NCI-H69 (cell line): ENCODE results near the gene CDC16.
"Not testable (repeated sequence)": the region's sequence is repeated elsewhere in the genome, so short reads cannot be mapped to it uniquely, and the experiment has no call there.

Experiments
- DNase-seq: peaks from one replicate; lab custom pipeline; 2025; lab: John Stamatoyannopoulos, UW

CDC16 gene

GRCh38 chr13:114234645-114235421, at the start of gene CDC16:
Gene CDC16, plus strand, starts transcription at chr13:114234897. Its CDS starts 188 bp downstream, at chr13:114235085.
- DNase-seq = peak; percentile 99

DNA sequence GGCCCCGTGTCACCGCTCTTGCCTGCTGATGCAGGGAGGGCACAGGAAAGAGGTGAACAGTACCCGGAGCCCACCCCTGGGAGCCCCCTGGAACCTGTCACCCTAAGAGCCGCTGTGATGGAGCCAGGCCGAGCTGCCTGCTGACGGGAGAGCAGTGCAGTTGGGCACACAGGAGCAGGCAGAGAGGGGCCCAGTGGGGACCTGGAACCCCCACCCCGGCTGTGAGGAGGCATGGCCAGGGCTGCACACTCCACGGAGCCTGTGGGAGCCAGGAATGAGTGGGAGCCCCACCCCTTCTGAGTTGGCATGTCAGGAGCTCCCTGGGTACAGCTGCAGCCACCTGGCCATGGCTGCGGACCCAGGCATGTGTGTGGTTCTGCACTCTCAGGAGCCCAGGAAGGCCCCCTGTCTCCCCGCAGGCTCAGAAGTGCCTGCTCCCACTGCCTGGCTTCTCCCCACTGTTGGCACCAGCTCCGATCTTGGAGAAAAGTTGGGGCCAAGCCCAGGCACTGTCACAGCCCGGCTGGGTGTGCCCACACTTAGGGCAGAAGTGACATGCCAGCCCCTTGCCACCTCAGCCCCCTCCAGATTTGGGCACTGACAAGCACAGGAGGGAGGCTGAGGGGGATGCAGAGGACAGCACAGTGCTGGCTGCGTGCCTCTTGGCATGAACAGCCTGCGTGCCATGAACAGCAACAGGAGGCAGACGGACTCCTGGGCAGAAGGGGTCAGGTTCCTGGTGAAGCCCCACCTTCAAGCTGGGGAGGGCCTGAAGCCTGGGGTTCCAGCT, 49.3 kb upstream of the CDC16 start:
- DNase-seq = no peak

GRCh38 chr13:114194853-114195252, 39.8 kb upstream of the CDC16 start:
- no peak for DNase-seq

DNA sequence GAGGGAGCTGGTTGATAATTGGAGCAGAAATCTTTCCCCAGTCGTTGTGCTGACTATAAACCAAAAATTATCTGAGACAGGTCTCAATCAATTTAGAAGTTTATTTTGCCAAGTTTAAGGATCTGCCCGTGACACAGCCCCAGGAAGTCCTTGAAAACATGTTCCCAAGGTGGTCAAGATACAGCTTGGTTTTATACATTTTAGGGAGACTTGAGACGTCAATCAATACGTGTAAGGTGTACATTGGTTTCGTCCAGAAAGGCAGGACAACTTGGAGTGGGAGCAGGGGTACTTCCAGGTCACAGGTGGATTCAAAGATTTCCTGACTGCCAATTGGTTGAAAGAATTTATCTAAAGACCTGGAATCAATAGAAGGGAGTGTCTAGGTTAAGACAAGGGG, 38.1 kb upstream of the CDC16 start:
- DNase-seq = no peak

DNA sequence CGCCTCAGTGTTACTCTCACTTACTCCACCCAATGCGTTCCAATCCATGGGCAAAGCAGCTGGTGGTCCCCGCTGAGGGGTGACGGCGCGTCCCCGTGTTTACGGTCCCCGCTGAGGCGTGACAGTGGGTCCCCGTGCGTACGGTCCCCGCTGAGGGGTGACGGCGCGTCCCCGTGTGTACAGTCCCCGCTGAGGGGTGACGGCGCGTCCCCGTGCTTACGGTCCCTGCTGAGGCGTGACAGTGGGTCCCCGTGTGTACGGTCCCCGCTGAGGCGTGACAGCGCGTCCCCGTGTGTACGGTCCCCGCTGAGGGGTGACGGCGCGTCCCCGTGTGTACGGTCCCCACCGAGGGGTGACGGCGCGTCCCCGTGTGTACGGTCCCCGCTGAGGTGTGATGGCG, 36.1 kb upstream of the CDC16 start:
- no peak for DNase-seq

GRCh38 chr13:114199526-114199925, 35.2 kb upstream of the CDC16 start:
- not testable (repeated sequence) for DNase-seq

GRCh38 chr13:114199954-114200353, 34.7 kb upstream of the CDC16 start:
- DNase-seq = no peak

DNA sequence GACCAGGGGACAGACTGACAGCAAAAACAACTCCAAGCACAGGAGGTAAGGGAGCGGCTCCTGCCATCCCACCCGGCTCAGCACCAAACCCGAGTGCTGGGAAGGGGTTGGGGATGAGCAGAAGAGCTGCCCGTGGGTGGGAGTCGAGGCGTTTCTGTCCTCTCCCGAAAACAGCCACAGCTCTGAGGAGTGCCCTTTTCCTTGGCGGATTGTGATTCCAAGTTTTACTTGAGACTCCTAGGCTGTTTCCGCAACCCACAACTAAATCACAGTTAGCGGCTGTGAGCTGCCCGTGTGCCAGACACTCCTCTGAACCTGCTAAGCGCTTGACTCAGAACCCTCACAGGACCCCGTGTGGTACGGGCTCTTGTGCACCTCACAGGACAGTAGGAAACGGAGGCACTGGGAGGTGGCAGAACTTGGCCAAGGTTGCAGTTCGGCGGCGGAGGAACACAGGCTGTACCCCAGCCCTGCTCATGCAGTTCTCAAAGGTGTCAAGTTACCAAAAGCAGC, 34.2 kb upstream of the CDC16 start:
- no peak for DNase-seq

DNA sequence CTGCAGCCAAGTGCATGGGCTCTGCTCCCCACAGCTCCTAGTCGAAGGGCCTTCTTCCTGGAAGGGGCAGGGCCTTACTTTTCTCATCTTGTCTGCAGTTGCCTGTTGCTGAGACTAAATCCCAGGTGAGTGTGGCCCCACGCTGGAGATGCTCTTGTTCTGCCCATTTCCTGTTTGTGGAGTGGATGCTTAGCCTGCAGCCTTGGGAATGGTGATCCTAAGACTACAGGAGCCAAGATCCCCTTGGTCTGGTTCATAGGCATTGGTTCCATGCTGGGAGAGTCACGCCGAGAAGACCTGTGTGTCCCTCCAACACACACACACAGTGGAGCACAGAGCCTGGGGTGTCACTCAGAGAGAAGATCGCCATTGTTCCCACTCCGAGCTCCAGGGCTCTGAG, 32.1 kb upstream of the CDC16 start:
- DNase-seq = no peak

DNA sequence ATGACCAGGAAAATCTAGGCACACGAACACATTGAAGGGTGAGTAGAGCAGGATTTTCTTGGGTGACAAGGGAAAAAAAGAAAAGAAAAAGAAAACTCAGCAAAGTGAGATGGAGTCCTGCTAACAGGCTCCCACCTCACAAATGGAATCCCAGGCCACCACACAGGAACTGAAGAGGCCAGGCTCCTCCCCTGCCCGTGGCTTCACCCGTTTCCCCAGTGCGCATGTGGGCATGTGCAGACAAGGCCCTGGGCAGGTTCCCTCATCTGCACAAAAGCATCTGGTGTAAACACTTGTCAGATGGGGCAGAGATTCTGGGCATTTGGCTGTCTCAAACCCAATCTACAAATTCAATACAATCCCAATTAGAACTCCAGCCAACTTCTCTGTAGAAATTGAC, 31.2 kb upstream of the CDC16 start:
- DNase-seq = no peak

DNA sequence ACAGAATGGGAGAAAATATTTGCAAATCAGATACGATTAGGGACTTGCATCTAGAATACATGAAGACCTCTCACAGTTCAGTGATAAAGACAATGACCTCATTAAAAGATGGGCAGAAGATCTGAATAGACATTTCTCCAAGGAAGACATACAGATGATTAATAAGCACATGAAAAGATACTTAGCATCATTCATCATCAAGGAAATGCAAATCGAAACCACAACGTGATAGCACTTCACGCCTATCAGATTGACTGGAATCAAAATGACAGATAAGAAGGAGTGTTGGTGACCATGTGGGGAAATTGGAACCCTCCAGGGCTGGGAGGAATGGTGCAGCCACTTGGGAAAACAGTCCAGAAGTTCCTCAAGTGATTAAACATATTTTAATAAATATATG, 29.8 kb upstream of the CDC16 start:
- DNase-seq = no peak

GRCh38 chr13:114208134-114208533, 26.6 kb upstream of the CDC16 start:
- no peak for DNase-seq

DNA sequence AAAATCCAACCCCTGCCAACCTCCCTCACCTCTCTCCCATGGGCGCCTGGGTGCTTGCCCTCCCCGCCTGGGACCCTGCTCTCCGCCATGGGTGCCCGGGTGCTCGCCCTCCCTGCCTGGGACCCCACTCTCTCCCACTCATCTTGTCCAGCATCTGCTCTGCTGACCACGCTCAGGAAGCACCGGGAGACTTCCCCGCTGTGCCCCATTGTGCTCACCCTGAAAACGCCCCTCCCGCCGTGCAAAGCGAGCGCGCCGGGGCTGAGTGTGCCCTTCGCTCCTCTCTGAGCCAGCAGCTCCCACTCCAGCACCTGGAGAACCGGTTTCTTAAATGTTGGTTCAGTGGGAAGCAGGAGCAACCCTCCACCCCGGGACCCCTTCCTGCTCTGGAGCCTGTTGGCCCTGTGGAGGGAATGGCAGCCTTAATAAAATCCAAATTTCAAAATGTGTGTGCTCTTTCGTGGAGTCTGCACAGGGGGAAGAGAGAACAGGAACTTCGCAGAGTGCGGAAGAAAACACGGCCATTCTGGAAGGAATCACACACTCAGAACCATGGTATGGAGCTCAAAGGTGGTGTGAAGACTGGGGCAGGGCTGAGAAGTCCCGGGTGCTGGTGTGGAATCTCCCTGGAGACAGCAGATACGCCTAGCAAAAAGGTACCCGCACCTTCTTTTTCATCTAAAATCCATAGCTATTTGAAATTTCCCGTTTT, 23.1 kb upstream of the CDC16 start:
- DNase-seq = peak; percentile 39

- no peak for DNase-seq
Measured at GRCh38 chr13:114212158-114212495, 22.6 kb upstream of the CDC16 start.

DNA sequence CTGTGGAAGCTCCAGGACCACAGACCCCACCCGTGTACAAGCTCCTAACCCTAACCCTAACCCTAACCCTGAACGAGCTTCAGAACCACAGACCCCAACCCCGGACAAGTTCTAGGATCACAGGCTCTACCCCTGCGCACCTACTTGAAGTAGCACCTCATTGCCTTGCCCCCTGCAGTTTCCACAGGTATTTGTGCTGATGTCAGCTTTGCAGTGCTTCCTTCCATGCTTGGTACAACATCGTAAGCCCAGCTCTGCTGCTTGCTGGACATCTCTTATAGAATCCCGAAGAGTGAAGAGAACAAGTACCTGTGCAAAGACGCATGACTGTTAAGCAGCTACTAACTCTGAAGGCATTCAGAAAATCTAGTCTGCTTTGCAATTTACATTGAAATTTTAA, 20.7 kb upstream of the CDC16 start:
- DNase-seq = no peak

DNA sequence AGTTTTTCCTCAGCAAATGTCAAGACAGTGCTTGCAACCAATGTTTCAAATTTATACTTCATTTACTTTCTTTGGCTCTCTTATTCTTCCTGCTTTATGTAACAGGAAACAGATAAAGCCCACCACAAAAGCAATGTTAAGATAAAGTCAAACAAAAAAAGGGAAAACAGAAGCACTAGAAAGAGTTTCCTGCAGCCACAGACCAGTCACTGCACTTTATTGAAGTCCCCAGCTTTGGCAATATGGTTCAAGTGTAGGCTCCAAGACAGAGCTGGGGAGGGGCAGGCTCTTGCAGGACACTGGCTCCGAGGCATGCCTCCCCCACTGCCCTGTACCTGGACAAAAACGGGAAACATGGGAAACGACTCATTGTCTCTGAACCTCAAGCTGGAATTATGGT, 15.3 kb upstream of the CDC16 start:
- DNase-seq = no peak

DNA sequence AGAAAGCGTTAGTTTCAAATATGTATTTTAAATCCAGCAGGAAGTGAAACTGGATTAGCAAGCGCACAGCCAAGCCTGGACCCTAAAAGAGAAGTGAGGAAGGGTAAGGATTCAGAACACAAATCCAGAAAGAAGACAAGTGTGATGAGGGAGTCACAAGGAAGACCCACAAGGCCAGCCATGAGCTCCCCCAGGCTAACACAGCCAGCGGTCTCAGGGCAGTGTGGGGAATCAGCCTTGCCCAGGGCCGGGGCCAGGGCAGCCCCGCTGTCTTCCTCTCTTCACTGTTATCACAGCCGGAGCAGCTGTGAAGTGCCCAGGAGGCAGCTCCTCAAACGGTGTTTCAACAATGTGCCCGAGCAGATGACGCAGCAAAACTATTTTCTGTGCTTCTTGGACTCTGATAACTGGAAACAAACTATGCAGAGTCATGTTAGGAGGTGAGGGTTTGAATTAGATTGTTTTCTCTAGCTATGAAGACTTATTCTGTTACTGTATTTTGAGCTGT, 12.2 kb upstream of the CDC16 start:
- peak; percentile 21 for DNase-seq

GRCh38 chr13:114224201-114224600, 10.5 kb upstream of the CDC16 start:
- DNase-seq = no peak

- no peak for DNase-seq
Measured at GRCh38 chr13:114225610-114226009, 9.1 kb upstream of the CDC16 start.

- DNase-seq = no peak
Measured at GRCh38 chr13:114226088-114226487, 8.6 kb upstream of the CDC16 start.

- DNase-seq = peak; percentile 84
Measured at GRCh38 chr13:114226699-114227323, 7.9 kb upstream of the CDC16 start.

DNA sequence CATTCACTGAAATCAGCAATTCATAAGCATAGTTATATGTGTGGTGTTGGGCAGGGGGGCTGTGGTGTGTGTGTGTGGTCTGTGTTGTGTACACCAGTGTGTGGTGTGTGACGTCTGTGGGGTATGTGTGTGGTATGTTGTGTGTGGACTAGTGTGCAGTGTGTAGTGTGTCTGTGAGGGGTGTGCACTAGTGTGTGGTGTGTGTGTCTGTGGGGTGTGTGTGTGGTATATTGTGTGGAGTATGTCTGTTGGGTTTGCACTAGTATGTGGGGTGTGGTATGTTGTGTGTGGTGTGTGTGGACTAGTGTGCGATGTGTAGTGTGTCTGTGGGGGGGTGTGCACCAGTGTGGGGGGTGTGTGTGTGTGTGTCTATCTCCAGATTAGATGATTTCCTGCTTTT, 7.2 kb upstream of the CDC16 start:
- DNase-seq = no peak
